Body of pancreas (tissue), 4 donors: ENCODE measurements around the gene CCDC169.

Experiments
- CTCF ChIP-seq, 7 experiments: fragments of 450-650 bp in 4 of 7; fragments of 200-600 bp in 3 of 7; sonication (generic) in 3 of 7; IDR thresholded peaks; one replicate each; pipeline ENCODE4 v1.5.1; 2016 to 2019; ENCODE audit warnings: antibody characterized with exemption in 7 of 7
- POLR2A ChIP-seq, 3 donors: fragments of 450-650 bp; IDR thresholded peaks; one replicate each; pipeline ENCODE4 v1.6.1; 2016; ENCODE audit warnings: antibody characterized with exemption in 3 of 3, mild to moderate bottlenecking in 2 of 3

GRCh38 chr13:36192166-36192565, 105.4 kb downstream of the CCDC169 start:
- TF ChIP-seq POLR2A (IDR thresholded peaks at IDR 0.05) (no peak), CTCF (IDR thresholded peaks at IDR 0.05) (no peak)
